Middle frontal gyrus (tissue), 1 donor: ENCODE measurements around the gene GALK1.

Source experiments
- DNase-seq: peaks from one replicate; pipeline ENCODE4 v3.0.0-alpha.2; 2015; ENCODE audit warnings: low spot score; ENCODE audit errors: extremely low spot score

The GALK1 gene

DNA sequence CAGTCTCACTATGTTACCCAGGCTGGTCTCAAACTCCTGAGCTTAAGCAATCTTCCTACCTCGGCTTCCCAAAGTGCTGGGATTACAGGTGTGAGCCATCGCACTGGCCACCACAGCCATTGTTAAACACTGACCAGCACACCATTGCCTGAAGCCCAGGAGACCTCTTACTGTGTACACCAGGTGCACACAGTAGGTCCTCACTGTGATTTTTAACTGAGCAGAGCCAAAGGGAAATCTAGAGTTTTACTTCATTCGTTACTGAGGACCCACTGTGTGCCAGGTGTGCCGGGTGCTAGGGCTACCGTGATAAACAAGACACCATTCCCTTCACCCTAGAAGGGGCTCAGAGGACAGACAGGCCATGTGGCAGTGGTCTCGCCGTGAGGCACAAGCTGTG is 39.5 kb downstream of the GALK1 start:
- DNase-seq, result no peak

DNA sequence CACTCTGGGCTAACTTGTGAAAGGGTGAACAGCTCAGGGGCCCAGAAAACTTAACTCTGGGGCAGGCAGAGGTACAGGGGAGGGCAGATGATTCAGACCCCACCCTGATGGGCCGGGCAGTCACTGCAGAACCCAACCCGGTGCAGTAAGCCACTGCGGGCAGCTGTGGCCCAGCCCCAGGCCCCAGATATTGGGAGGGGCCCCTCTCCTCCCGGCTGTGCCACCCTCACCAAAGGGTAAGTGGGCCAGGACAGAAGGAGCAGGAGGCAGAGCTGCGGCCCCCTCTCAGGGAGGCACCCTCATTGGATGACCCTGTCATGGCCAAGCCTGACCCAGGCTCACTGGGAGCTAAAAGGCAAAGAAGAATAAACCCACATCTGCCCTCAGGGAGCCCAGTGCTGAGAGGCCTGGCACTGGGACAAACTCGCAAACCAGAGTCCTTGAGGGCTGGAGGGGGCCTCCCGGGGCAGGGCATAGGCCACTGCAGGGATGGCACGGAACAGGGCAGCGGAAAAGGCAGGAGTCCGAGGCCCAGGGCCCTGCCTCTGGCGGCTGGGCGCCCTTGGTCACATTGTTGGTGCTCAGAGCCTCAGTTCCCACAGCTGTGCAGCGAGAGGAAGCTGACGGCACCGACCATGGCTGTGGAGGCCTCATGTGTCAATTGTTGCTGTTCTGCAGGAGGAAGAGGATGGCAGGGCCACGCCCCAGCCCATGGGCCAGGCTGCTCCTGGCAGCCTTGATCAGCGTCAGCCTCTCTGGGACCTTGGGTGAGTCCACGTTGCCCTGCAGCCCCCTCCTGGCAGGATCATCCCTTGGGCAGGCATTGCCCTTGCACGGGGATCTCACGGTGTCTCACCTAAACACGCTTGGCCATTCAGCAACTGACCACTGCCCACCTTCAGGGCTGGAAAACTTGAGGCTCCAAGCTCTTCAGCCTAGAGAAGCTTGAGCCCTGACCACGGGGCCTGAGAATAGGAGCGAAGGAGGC is 40.7 kb downstream of the GALK1 start:
- no peak for DNase-seq

DNA sequence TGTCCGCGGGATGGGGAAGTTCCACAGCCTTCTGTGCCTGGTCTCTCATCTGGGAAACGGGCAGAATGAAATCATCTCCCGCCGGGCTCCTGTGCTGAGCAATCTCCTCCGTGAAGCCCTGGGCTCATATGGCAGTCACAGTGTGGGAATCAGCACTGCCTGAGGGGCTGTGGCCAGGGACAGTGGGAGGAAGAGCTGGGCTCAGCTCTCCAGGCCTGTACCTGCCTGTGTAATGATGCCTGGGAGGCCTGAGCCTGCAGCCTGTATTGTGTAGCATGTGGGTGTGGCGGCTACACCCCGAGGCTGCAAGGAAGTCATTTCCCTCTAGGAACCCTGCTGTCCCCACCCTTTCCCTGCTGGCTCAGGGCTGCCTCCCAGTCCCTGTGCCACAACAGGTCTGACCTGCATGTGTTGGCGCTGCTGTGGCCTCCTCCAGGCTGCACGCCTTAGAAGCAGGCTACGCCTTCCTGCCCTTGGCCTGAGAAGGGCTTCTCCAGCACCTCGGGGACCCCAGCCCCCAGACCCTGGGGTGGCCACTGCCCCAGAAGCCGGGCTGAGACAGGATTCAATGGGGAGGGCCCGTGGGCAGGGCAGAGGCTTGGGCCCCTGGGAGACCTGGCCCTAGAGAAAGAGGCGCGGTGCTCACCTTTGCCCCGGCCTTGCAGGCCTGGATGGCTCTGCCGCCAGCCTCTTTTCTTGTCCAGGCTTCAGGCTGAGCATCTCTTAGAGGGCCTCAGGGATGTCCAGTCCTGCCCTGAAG is 41.6 kb downstream of the GALK1 start:
- no peak for DNase-seq

DNA sequence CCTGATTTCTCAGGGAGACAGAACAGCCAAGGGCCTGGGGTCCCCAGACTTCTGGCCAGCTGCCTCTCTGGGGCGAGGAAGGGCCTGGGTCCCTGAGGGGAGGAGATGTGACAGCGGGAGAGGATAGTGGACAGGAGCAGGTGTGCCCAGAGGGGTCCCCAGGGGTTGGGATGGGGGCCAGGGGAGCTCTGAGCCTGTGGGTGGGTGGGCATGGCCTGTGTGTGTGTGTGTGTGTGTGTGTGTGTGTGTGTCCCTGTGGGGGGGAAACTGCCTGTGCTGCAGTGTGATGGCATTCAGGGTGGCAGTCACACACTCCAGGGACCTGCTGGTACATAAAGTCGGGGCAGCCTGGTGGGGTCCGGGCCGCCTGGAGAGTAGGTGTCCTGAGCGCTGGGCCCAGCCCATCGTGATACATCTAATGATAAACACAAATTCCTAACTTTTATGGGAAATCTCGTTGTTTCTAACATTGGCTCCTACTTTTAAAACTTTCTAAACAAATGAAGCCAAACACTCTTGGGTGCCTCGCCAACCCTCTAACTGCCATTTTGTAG is 42.4 kb downstream of the GALK1 start:
- no peak for DNase-seq

DNA sequence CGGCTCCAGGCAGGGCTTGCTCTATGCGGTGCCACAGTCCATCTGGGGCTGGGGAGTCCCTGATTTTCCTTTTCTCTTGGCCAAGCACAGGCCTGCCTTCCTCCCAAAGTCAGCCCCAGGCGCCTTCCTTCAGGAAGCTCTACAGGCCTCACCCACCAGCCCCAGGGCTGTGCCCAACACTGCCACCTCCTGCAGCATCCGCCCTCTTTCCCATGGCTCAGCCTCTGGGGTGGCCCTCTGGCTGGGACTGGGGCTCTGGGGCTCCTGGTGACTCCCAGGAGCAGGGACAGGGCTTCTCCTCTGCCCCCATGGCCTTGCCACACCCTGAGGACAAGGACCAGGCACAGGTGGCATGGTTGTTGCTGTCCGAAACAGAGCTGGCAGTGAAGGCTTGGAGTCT is 42.9 kb downstream of the GALK1 start:
- no peak for DNase-seq

DNA sequence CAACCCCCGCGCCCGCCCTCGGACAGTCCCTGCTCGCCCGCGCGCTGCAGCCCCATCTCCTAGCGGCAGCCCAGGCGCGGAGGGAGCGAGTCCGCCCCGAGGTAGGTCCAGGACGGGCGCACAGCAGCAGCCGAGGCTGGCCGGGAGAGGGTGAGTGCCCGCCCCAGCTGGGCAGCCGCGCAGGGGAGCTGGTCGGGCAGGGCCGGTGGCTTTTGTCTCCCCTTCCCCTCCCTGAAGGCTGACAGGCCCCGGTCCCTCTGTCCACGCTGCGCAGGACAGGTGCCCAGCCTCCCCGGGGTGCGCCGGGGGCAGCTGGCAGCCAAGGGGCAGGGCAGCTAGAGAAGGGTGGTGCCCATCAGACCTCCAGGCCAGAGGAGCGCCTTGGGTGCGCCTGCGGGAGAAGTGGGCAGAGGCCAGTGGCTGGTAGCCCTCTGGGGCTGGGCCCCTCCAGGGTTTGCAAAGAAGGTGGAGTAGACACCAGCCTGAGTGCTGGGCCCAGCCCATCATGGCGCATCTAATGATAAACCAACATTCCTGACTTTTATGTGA is 43.5 kb downstream of the GALK1 start:
- no peak for DNase-seq

DNA sequence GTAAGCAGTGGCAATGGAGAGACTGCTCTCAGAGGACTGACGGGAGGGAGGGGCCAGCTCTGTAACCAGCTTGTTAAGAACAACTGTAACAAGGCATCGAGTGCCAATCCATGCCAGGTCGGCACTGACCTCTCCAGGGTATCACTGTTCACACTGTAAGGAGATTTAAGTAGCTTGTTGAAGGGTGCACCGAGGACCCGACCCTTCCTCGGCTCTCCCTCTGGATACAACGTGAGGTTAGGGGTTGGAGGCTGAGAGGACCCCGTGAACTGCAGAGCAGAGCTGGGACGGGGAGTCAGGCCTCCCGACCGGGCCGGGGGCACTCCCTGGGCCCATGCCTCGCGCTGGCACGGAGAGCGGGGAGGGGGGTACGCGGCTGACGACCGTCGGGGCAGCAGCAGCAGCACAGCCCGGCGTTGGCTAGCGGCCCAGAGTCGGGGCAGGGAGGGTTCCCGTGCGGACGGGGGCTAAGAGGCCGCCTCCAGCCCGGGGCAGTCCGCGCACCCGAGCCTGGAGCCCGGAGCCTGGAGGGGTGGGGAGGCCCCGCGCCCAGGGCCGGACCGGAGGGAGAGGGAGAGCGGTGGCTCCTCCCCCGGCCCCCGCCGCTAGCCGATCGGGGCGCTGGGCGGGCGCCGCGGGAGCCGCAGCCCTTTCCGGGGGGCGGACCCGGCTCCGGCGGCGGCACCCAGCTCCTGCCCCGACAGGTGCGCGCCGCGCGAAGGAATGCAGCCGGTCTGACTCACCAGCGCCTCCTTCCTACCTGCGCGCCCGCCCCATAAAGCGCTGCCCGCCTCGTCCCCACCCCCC is 44.1 kb downstream of the GALK1 start, which contains the start of gene ITGB4:
Gene ITGB4 (plus strand): TSS at position 804 of the 807 bp plus-strand sequence. CDS start 3,245 bp downstream, outside the sequence.
- no peak for DNase-seq

DNA sequence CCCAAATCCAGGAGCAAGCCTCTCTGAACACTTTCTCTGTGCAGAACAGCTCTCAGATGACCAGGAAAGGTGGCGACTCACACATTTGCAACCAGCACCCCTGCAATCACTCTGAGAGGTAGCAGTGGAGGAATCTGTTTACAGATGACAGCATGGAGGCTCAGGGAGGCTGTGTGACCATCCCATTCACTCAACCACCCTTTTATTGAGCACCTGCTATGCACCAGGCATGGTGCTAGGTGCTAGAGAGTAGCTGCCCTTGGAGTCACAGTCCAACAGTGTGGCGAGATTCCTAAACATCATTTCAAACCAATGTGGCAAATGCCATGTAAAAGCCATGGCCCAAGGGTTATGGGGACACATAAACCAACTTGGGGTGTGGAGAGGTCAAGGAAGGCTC is 45.3 kb downstream of the GALK1 start:
- DNase-seq, result no peak

DNA sequence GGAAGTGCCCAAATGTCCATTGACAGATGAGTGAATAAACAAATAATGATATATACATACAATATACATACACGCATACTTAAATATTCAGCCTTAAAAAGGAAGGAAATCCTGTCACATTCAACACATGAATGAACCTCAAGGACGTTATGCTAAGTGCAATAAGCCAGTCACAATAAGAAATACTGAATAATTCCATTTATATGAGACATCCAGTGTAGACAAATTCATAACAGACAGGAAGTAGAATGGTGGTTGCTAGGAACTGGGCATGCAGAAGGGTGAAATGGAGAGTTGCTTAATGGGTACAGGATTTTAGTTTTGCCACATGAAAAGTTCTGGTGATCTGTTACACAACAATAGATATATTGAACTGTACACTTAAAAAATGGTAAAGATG is 52.5 kb downstream of the GALK1 start:
- no peak for DNase-seq
